GM12864 (cell line): Measurements from ENCODE around the gene GRIK3.

Source experiments
- DNase-seq: peaks from one replicate; pipeline ENCODE4 v3.0.0-alpha.2; 2011; ENCODE audit warnings: low read depth
- H3K4me3 ChIP-seq: 2 replicates; pipeline ENCODE4 v1.5.1; 2011; ENCODE audit warnings: mild to moderate bottlenecking, low read depth, low read length, control low read depth
- CTCF ChIP-seq: IDR thresholded peaks from 2 replicates; pipeline ENCODE4 v1.5.1; 2011; ENCODE audit warnings: low read depth, mild to moderate bottlenecking, moderate library complexity, low read length, control low read depth, inconsistent platforms; ENCODE audit errors: missing control alignments

GRIK3 gene

GRCh38 chr1:36778740-36779139 lies 255.6 kb downstream of the GRIK3 start:
- no peak for TF ChIP-seq CTCF
- DNase-seq = no peak
- no peak overlapping the region for H3K4me3 ChIP-seq

- no peak overlapping the region for H3K4me3 ChIP-seq
- no peak for DNase-seq
- no peak for TF ChIP-seq CTCF
Measured at GRCh38 chr1:36776948-36777831, 257.1 kb downstream of the GRIK3 start.

GRCh38 chr1:36776256-36776655 lies 258.1 kb downstream of the GRIK3 start:
- no peak for TF ChIP-seq CTCF
- no peak for DNase-seq

GRCh38 chr1:36775716-36776115 lies 258.6 kb downstream of the GRIK3 start:
- H3K4me3 ChIP-seq = no peak overlapping the region
- no peak for DNase-seq
- no peak for TF ChIP-seq CTCF

More at GRCh38 chr1:36776256-36776655, 258.1 kb downstream of the GRIK3 start:
- no peak overlapping the region for H3K4me3 ChIP-seq

GRCh38 chr1:36773827-36774541 lies 260.3 kb downstream of the GRIK3 start:
- DNase-seq = no peak
- no peak for TF ChIP-seq CTCF
- H3K4me3 ChIP-seq = no peak overlapping the region

- TF ChIP-seq CTCF = no peak
- no peak overlapping the region for H3K4me3 ChIP-seq
- no peak for DNase-seq
Measured at GRCh38 chr1:36772647-36773495, 261.4 kb downstream of the GRIK3 start.
